ENCODE measurements around the gene DDIAS. TPM values are rescaled to one million over a fixed set of nuclear protein-coding genes. Genes with fewer than 3 reads are reported as not detected.

DDIAS gene
- total RNA-seq, 1 experiment from 2014 or later: 17.1 TPM

GRCh38 chr11:82980947-82981346 lies 79.4 kb downstream of the DDIAS start:
- Histone ChIP-seq H3K79me2 (ENCODE audit: insufficient read depth, low read length) (no peaks in the 10 kb centered on the region), H3K27ac (ENCODE audit: low read depth, low read length) (no peak overlapping the region), H2AFZ (ENCODE audit: low read depth, low read length, poor library complexity, severe bottlenecking) (no peak overlapping the region), H3K36me3 (ENCODE audit: control insufficient read depth in 1 of 2, insufficient read depth in 2 of 2, low read length in 2 of 2) (no peaks in the 10 kb centered on the region), H3K9ac (ENCODE audit: low read length) (no peak overlapping the region), H3K4me1 (ENCODE audit: control insufficient read depth in 1 of 2, insufficient read depth in 2 of 2, low read length in 2 of 2) (peaks cover 0 to 17% of the 10 kb centered on the region in 2 experiments; a peak in 2 of 4 replicates), H3K4me3 (replicated peaks in 1 of 2; ENCODE audit: low read depth in 1 of 2, low read length in 2 of 2) (no peak overlapping the region), H3K4me2 (ENCODE audit: low read length) (no peak overlapping the region), H3K27me3 (ENCODE audit: insufficient read depth, low read length) (no peaks in the 10 kb centered on the region), H3K9me3 (ENCODE audit: control insufficient read depth in 1 of 2, insufficient read depth in 1 of 2, low read depth in 1 of 2, low read length in 2 of 2) (no peaks in the 10 kb centered on the region), H3K9me2 (ENCODE audit: insufficient read depth) (no peaks in the 10 kb centered on the region), H4K20me1 (ENCODE audit: insufficient read depth) (no peaks in the 10 kb centered on the region)
- TF ChIP-seq TCF7L2 (IDR thresholded peaks at IDR 0.05; ENCODE audit: borderline replicate concordance, extremely low read depth, insufficient read depth, insufficient read length): no peak
- TF ChIP-seq FOSL1 (IDR thresholded peaks at IDR 0.05; ENCODE audit: low read depth): no peak
- TF ChIP-seq, protein P1, sequence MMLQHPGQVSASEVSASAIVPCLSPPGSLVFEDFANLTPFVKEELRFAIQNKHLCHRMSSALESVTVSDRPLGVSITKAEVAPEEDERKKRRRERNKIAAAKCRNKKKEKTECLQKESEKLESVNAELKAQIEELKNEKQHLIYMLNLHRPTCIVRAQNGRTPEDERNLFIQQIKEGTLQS (IDR thresholded peaks at IDR 0.05): no peak
- no peak for TF ChIP-seq EGR1 (IDR thresholded peaks at IDR 0.05; ENCODE audit: low read depth)
- TF ChIP-seq ELF1 (IDR thresholded peaks at IDR 0.05; ENCODE audit: borderline replicate concordance, low read depth): no peak
- no peak for TF ChIP-seq ZNF274 (IDR thresholded peaks at IDR 0.05; ENCODE audit: low read depth, low read length)
- TF ChIP-seq MAX (IDR thresholded peaks at IDR 0.05): no peak
- TF ChIP-seq POLR2AphosphoS5 (IDR thresholded peaks at IDR 0.05; ENCODE audit: low read depth, low read length): no peak
- no peak for TF ChIP-seq YY1 (IDR thresholded peaks at IDR 0.05; ENCODE audit: extremely low read depth, insufficient replicate concordance, low read depth, low read length)
- no peak for TF ChIP-seq CBX3 (IDR thresholded peaks at IDR 0.05; ENCODE audit: low read depth)
- TF ChIP-seq, protein P2, sequence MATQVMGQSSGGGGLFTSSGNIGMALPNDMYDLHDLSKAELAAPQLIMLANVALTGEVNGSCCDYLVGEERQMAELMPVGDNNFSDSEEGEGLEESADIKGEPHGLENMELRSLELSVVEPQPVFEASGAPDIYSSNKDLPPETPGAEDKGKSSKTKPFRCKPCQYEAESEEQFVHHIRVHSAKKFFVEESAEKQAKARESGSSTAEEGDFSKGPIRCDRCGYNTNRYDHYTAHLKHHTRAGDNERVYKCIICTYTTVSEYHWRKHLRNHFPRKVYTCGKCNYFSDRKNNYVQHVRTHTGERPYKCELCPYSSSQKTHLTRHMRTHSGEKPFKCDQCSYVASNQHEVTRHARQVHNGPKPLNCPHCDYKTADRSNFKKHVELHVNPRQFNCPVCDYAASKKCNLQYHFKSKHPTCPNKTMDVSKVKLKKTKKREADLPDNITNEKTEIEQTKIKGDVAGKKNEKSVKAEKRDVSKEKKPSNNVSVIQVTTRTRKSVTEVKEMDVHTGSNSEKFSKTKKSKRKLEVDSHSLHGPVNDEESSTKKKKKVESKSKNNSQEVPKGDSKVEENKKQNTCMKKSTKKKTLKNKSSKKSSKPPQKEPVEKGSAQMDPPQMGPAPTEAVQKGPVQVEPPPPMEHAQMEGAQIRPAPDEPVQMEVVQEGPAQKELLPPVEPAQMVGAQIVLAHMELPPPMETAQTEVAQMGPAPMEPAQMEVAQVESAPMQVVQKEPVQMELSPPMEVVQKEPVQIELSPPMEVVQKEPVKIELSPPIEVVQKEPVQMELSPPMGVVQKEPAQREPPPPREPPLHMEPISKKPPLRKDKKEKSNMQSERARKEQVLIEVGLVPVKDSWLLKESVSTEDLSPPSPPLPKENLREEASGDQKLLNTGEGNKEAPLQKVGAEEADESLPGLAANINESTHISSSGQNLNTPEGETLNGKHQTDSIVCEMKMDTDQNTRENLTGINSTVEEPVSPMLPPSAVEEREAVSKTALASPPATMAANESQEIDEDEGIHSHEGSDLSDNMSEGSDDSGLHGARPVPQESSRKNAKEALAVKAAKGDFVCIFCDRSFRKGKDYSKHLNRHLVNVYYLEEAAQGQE (IDR thresholded peaks at IDR 0.05; ENCODE audit: low read depth): no peak
- no peak for TF ChIP-seq CEBPB (IDR thresholded peaks at IDR 0.05; ENCODE audit: low read depth)
- POLR2A ChIA-PET: no interaction called here
- RAD21 ChIA-PET (ENCODE audit: low non-redundant PET in 1 of 2, low total read pairs in 2 of 2, uncharacterized antibody in 2 of 2, unreplicated experiment in 2 of 2): no interaction called here
- ATAC-seq (no peak), DNase-seq (ENCODE audit: low read depth, low spot score) (no peak)
- BruUV-seq (replicated peaks): no TSS peak
- CTCF ChIA-PET: no interaction called here
- intact Hi-C loops (cut with micrococcal nuclease): no loop called here

Measured in HCT116 (cell line).